Head of caudate nucleus (tissue), 42 donors: Measurements from ENCODE around the gene WDR33.

ENCODE experiments used
- DNase-seq, 42 donors: peaks; one replicate each; pipeline versions ENCODE4 v3.0.0 to v3.0.0-alpha.2; 2020 to 2021; ENCODE audit warnings: mixed read lengths in 7 of 42
- intact Hi-C: fragments of 100-400 bp; cut with DNase I; formaldehyde crosslinking; loops from one replicate; pipeline ENCODE4 v1.15.0; 2022

Gene WDR33

DNA sequence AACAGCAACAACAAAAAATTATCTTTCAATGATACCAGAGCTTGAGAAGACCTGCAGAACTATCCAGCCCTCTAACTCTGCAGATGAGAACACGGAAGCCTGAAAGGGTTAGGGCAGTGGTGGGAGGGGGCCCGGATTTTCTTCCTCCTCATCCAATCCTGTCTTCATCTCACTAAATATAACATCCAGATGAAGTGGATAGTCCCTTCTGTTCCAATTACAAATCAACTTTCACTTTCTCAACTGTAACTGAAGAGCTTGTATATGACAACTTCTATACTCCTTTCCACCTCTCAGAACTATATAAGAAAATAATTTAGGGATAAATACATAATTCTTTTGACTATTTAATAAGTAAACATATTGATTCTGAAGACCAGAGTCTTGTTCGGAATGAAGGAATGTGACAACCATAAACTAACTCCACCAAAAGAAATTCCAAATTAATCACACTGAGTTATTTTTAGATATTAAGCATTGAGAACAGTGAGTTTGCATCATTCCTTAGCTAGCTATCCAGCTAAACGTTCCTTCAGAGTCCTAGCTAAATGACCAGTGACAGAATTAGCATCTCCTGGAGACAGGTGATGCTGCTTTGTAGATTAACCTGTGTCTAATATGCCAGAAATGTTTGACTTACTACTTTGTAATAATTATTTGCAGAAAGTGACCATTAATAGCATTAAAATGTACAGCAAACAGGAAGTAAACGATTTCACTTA lies 77.0 kb downstream of the WDR33 start:
- DNase-seq = no peak
- intact Hi-C loops = no loop called here

DNA sequence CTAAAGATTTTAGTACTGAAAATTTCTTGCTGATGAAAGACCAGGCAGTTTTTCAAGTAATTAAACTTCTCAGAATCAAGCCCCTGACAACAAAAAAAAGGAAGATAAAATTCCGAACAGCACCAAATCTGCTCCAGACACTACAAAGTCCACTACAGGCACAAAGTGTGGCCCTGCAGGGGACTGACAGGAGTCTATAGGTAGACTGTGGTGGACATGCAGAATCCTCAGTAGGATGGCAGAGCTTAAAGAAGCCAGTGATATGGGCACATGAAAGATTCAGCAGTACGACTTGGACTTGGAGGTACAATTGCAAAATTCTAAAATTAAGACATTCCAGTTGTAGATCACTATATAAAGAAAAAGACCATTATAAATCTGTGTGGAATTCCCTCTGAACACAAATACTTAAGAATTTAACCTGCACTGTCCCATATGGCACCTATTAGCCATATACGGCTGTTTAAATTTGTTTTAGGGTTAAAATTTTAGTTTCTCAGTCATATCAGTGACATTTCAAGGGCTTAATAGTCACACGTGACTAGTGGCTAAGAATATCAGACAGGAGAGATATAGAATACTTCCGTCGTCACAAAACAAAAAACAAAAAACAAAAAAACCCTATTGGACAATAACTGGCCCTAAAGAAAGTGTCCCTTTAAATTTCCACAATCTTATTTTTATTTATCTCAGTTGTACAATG lies 77.7 kb downstream of the WDR33 start:
- no peak for DNase-seq
- intact Hi-C loops = no loop called here

- intact Hi-C loops = no loop called here
- no peak for DNase-seq
Observed at GRCh38 chr2:127726158-127726880, 84.7 kb downstream of the WDR33 start.

DNA sequence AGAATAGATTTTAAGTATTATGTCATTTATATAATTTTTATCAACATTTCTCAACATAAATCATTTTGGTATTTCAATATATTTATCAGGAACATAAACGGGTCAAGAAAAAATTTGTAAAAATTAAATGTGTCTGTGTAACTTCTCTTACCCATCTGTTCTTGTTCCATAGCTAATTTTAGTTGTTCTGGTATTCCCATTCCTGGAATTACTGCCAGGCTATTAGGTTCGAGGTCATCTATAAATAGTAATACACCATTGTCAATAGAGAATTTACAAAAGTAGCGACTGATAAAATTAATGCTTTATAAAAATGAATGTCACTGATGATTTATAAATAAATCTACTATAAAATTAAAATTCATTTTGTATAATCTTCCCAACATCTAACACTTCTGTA lies 88.2 kb downstream of the WDR33 start:
- intact Hi-C loops = no loop called here
- DNase-seq = no peak

- no peak for DNase-seq
- intact Hi-C loops = no loop called here
Observed at GRCh38 chr2:127721978-127722355, 89.0 kb downstream of the WDR33 start.

DNA sequence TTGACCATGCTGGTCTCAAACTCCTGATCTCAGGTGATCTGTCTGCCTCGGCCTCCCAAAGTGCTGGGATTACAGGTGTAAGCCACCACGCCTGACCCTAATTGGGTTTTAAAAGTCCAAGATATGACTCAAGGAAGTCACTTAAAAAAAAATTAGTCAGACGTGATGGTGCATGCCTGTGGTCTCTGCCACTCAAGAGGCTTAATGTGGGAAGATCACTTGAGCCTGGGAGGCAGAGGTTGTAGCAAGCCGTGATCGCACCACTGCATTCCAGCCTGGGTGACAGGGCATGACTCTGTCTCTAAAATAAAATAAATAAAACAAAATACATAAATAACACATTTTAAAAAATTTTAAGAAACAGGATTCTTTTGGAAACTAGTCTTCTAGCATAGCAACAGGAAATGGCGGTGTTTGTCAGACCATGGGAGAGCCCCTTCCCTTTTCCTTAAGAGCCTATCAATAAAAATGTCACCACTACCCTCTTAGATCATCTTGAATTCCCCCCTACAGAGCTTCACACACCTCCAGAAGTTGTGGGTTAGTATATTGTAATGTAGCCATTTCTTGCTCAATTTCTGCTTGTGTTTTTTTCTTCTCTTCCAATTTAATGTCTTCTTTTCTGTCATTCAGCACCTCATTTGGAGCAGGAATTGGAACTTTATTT lies 89.5 kb downstream of the WDR33 start:
- intact Hi-C loops = no loop called here

DNA sequence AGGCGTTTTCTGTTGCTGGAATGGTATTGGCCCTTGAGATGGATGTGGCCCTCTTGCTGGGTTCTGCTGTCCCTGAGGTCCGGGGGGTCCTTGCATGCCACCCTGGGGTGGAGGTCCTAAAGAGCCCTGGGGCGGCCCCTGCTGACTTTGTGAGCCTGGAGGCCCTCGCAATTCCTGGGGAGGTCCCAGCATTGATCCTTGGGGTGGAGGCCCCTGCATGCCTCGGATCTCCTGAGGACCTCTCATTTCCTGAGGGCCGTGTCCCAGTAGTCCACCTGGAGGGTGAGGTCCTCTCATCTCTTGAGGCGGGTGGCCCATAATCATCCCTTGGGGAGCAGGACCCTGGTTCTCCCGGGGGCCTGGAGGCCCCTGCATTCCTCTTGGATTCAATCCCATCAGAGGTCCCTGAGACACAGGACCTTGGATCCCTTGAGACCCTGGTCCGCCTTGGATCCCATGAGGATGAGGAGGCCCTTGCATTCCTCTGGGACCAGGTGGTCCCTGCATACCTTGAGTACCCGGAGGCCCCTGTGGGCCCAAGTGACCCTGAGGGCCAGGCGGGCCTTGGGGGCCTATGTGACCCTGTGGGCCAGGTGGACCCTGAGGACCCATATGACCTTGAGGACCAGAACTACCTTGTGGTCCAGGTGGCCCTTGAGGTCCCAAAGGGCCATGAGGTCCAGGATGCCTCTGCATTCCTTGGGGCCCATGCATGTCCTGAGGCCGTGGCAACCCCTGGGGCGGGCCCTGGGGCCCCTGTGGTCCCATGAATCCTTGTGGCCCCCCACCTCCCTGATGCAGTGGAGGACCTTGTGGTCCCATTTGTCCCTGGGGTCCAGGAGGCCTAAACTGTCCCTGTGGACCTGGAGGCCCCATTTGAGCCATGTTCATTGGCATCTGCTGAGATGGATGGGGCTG lies 91.4 kb downstream of the WDR33 start:
- DNase-seq = no peak
- intact Hi-C loops = no loop called here

More for the DNA sequence above, 89.5 kb downstream of the WDR33 start:
- DNase-seq = no peak

DNA sequence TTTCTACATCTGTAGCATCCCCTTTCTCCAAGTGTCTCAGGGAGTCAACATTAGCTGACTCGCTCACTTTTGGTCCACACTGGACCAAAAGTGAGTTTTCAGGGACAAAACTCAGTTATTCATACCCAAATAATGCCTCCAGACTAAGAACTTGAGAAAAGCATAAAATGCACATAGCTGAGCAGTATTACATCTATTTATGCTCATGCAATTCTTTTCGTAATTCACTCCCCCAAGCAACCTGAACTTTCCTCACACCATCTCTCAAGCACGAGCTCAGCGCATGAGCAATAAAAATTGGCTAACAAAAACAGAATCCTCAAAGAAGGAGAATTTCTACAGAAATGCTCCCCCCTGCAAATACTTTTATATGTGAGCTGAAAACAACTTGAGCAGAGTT lies 92.7 kb downstream of the WDR33 start:
- intact Hi-C loops = no loop called here
- DNase-seq = no peak

DNA sequence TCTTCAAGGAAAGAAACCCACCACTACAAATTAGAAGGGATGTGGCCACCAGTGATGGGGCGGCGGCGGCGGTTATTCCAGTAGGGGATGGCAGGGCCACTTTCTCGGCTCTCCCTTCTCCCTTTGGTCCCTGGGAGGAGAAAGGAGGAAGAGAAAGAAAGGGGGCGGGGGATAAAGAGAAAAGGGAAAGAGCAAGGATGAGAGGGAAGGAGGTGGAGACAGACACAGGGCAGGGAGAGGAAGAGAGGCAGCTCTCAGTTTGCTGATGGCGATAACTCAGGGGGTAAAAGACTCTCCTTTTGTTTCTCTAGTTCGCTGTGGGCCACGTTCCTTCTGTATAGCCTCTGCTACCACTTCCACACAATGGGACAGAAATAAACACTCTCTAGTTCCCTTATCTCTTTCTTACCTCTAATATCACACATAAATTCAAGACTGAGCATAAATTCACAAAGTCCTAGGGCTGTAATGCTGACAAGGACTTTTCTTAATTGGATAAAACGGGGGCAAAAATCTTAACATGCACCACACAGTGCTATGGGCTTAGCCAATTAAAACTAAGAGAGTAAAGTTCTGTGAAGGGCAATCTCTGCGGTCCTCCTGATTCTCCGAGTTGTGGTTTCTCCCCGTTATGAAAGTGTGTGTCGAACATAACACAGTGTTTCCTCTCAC lies 95.1 kb downstream of the WDR33 start:
- no peak for DNase-seq
- intact Hi-C loops = no loop called here

GRCh38 chr2:127713562-127713961 lies 97.4 kb downstream of the WDR33 start:
- intact Hi-C loops = no loop called here
- DNase-seq = no peak

- intact Hi-C loops = no loop called here
- no peak for DNase-seq
Observed at GRCh38 chr2:127712999-127713398, 98.0 kb downstream of the WDR33 start.

GRCh38 chr2:127709336-127709735 lies 101.6 kb downstream of the WDR33 start:
- intact Hi-C loops = no loop called here

GRCh38 chr2:127707890-127708648 lies 102.9 kb downstream of the WDR33 start:
- intact Hi-C loops = no loop called here

More at GRCh38 chr2:127709336-127709735, 101.6 kb downstream of the WDR33 start:
- DNase-seq = peak in 14 of 42 donors; percentile 8 to 67 (median 34)

GRCh38 chr2:127706215-127706990 lies 104.6 kb downstream of the WDR33 start:
- intact Hi-C loops = no loop called here
- no peak for DNase-seq

More at GRCh38 chr2:127707890-127708648, 102.9 kb downstream of the WDR33 start:
- DNase-seq = peak in 16 of 42 donors; percentile 18 to 66 (median 37)

DNA sequence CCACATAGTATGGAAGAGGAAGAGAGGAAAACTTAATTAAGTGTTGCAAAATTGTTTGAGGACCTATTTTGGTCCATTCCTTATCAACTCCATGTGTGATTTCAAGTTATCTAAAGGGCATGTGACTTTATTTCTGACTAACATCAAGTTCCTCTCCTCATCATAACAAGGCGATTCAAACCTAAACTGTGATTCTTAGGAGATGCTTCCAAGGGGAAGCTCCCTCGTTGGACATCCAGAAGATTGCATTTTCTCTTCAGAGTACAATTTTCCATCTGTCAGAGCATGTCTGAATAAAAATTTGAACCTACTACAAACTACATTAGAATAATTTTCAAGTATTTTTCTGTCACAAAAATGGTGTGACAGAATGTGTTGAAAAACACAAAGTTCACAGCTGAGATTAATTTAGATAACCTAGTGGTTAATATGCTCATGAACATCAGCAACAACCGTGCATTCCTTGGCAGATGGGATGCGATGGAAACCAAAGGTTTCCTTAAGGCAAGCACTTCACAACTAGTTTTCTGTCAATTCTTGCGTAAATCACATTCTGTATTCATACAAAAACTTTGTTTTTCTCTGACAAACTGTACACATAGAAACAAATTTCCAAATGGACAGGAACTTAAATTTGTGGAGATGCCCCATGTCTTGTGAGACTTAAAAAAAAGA lies 105.4 kb downstream of the WDR33 start:
- DNase-seq = no peak
- intact Hi-C loops = no loop called here
